ENCODE measurements around the gene FGFR3. TPM values are rescaled to one million over a fixed set of nuclear protein-coding genes. Genes with fewer than 3 reads are reported as not detected.

Gene FGFR3
- total RNA-seq, 5 donors from 2014 or later (not counting 1 experiment from before 2014, with no cell fraction given) = 0.70 to 0.91 (median 0.90) TPM; not detected in 2

DNA sequence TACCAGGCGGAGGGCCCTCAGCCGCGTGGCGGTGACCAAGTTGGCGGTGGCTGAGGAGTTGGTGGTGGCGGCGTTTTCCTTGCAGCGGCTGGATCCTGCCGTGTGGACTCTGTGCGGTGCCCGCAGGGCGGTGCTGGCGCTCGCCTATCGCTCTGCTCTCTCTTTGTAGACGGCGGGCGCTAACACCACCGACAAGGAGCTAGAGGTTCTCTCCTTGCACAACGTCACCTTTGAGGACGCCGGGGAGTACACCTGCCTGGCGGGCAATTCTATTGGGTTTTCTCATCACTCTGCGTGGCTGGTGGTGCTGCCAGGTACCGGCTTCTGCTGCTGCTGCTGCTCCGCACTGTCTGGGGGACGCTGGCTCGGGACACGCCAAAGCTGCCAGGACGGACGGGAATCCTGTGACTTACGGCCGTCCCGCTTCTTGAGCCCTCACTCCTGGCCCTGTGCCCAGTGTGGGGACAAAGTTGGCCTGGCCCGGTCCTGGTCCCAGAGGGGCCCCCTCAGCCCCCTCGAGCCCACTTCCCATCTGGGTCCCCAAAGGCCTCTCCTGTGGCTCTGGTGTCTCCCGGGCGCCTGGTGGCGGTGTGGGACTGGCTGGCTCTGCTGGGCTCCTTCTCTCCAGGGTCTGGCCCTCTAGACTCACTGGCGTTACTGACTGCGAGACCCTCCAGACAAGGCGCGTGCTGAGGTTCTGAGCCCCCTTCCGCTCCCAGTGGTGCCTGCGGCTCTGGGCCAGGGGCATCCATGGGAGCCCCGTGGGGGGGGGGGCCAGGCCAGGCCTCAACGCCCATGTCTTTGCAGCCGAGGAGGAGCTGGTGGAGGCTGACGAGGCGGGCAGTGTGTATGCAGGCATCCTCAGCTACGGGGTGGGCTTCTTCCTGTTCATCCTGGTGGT lies 10.7 kb downstream of the FGFR3 start:
- Histone ChIP-seq H3K27ac (ENCODE audit: low read length) (no peak overlapping the region), H3K4me3 (ENCODE audit: control insufficient read depth in 1 of 2, extremely low read depth in 1 of 2, low read length in 1 of 2) (no peak overlapping the region), H3K36me3 (ENCODE audit: control insufficient read depth in 2 of 2, extremely low read depth in 1 of 2, insufficient read depth in 1 of 2, low read length in 1 of 2) (no peaks in the 10 kb centered on the region), H3K9me3 (no peaks in the 10 kb centered on the region), H3K27me3 (replicated peaks in 1 of 2; ENCODE audit: control insufficient read depth in 2 of 2, extremely low read depth in 1 of 2, insufficient read depth in 2 of 2, low read length in 1 of 2) (peaks cover 0 to 18% of the 10 kb centered on the region in 2 experiments), H3K4me1 (ENCODE audit: control insufficient read depth in 1 of 2, extremely low read depth in 1 of 2, insufficient read depth in 2 of 2, low read length in 2 of 2) (no peaks in the 10 kb centered on the region)
- 91% methylated on average over 50 of the region's 51 CpGs for WGBS (ENCODE audit: insufficient coverage)
- CTCF ChIA-PET = no interaction called here
- Mint-ChIP-seq H3K27ac (no peak overlapping the region), H3K36me3 (no peaks in the 10 kb centered on the region), H3K4me1 (no peaks in the 10 kb centered on the region), H3K4me3 (no peak overlapping the region), H3K9me3 (no peaks in the 10 kb centered on the region), H3K27me3 (peaks cover under 1 to 6% of the 10 kb centered on the region in 2 donors)
- ATAC-seq (replicated peaks in 1 of 4) (no peak), DNase-seq (no peak)
- POLR2A ChIA-PET = no interaction called here

DNA sequence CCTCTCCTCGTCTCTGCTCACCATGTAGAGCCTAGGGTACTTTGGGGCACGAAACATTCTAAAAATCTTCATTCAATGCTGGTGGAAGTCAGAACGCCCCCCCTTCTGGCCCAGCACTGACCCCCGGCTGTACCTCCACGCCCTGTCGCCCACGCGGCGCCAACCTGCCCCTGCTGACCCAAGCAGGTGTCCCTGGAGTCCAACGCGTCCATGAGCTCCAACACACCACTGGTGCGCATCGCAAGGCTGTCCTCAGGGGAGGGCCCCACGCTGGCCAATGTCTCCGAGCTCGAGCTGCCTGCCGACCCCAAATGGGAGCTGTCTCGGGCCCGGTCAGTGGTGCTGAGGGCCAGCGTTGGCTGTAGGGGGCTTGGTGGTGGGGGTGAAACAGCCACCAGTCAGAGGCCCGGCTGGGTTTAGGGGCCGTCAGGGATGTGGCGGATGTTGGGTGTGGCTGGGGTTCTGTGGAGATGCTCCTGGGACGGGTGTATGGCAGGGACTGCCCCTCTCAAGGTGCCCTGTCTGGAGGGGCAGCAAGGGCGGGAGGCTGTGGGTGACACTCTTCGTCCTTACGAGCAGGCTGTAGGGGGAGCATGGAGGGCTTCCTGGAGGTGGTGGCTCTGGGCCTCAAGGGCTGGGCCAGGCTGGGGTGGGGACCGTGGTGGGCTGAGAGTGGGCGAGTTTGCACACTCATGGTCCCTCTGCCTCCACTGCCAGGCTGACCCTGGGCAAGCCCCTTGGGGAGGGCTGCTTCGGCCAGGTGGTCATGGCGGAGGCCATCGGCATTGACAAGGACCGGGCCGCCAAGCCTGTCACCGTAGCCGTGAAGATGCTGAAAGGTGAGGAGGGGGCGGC lies 11.8 kb downstream of the FGFR3 start:
- Mint-ChIP-seq H3K27ac (no peak overlapping the region), H3K27me3 (peaks cover 0 to 2% of the 10 kb centered on the region in 2 donors), H3K4me1 (no peaks in the 10 kb centered on the region), H3K9me3 (no peaks in the 10 kb centered on the region), H3K4me3 (no peak overlapping the region), H3K36me3 (no peaks in the 10 kb centered on the region)
- ChIA-PET POLR2A (no interaction called here), CTCF (no interaction called here)
- Histone ChIP-seq H3K4me1 (ENCODE audit: control insufficient read depth in 1 of 2, extremely low read depth in 1 of 2, insufficient read depth in 2 of 2, low read length in 2 of 2) (no peaks in the 10 kb centered on the region), H3K27ac (ENCODE audit: low read length) (no peak overlapping the region), H3K27me3 (replicated peaks in 1 of 2; ENCODE audit: control insufficient read depth in 2 of 2, extremely low read depth in 1 of 2, insufficient read depth in 2 of 2, low read length in 1 of 2) (peaks cover 0 to 7% of the 10 kb centered on the region in 2 experiments), H3K4me3 (ENCODE audit: control insufficient read depth in 1 of 2, extremely low read depth in 1 of 2, low read length in 1 of 2) (no peak overlapping the region), H3K9me3 (no peaks in the 10 kb centered on the region), H3K36me3 (ENCODE audit: control insufficient read depth in 2 of 2, extremely low read depth in 1 of 2, insufficient read depth in 1 of 2, low read length in 1 of 2) (no peaks in the 10 kb centered on the region)
- no peak for ATAC-seq (replicated peaks in 1 of 4)
- no peak for DNase-seq
- WGBS (ENCODE audit: insufficient coverage) = 87% methylated on average over 36 of the region's 37 CpGs

DNA sequence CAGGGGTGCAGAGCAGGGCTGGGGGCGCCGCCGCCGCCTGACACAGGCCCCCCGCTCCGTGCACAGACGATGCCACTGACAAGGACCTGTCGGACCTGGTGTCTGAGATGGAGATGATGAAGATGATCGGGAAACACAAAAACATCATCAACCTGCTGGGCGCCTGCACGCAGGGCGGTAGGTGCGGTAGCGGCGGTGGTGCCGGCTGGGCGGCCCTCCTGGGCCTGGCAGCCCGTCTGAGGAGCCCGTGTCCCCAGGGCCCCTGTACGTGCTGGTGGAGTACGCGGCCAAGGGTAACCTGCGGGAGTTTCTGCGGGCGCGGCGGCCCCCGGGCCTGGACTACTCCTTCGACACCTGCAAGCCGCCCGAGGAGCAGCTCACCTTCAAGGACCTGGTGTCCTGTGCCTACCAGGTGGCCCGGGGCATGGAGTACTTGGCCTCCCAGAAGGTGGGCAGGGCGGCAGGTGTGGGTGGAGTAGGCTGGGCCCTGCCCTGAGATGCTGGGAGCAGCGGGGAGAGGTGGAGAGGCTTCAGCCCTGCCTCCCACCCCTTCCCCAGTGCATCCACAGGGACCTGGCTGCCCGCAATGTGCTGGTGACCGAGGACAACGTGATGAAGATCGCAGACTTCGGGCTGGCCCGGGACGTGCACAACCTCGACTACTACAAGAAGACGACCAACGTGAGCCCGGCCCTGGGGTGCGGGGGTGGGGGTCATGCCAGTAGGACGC lies 12.6 kb downstream of the FGFR3 start:
- peaks cover 0 to under 1% of the 10 kb centered on the region in 2 experiments for H3K27me3 ChIP-seq (replicated peaks in 1 of 2; ENCODE audit: control insufficient read depth in 2 of 2, extremely low read depth in 1 of 2, insufficient read depth in 2 of 2, low read length in 1 of 2)
- H3K36me3 ChIP-seq (ENCODE audit: control insufficient read depth in 2 of 2, extremely low read depth in 1 of 2, insufficient read depth in 1 of 2, low read length in 1 of 2) = no peaks in the 10 kb centered on the region
- H3K4me3 ChIP-seq (ENCODE audit: control insufficient read depth in 1 of 2, extremely low read depth in 1 of 2, low read length in 1 of 2) = no peak overlapping the region
- DNase-seq (no peak), ATAC-seq (replicated peaks in 1 of 4) (no peak)
- Mint-ChIP-seq H3K27me3 (no peaks in the 10 kb centered on the region), H3K27ac (no peak overlapping the region), H3K9me3 (no peaks in the 10 kb centered on the region), H3K4me3 (no peak overlapping the region), H3K4me1 (no peaks in the 10 kb centered on the region), H3K36me3 (no peaks in the 10 kb centered on the region)
- ChIA-PET POLR2A (no interaction called here), CTCF (no interaction called here)
- H3K9me3 ChIP-seq = no peaks in the 10 kb centered on the region
- H3K27ac ChIP-seq (ENCODE audit: low read length) = no peak overlapping the region
- 90% methylated on average over 37 of the region's 47 CpGs for WGBS (ENCODE audit: insufficient coverage)
- peaks cover 0 to 4% of the 10 kb centered on the region in 2 experiments for H3K4me1 ChIP-seq (ENCODE audit: control insufficient read depth in 1 of 2, extremely low read depth in 1 of 2, insufficient read depth in 2 of 2, low read length in 2 of 2)

DNA sequence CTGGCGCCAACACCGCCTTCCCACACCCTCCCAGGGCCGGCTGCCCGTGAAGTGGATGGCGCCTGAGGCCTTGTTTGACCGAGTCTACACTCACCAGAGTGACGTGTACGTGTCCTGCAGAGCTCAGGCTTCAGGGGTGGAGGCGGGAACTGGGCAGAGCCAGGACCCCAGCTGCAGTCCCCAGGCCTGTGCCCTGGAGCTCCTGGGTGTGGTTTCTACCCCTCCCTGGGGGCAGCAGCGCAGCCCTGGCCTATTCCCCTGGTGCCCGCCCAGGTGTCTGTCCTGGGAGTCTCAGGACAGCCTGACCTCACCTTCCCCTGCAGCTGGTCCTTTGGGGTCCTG lies 13.1 kb downstream of the FGFR3 start:
- Histone ChIP-seq H3K9me3 (no peaks in the 10 kb centered on the region), H3K36me3 (ENCODE audit: control insufficient read depth in 2 of 2, extremely low read depth in 1 of 2, insufficient read depth in 1 of 2, low read length in 1 of 2) (no peaks in the 10 kb centered on the region), H3K4me1 (ENCODE audit: control insufficient read depth in 1 of 2, extremely low read depth in 1 of 2, insufficient read depth in 2 of 2, low read length in 2 of 2) (peaks cover 0 to 4% of the 10 kb centered on the region in 2 experiments), H3K27ac (ENCODE audit: low read length) (no peak overlapping the region), H3K27me3 (replicated peaks in 1 of 2; ENCODE audit: control insufficient read depth in 2 of 2, extremely low read depth in 1 of 2, insufficient read depth in 2 of 2, low read length in 1 of 2) (no peaks in the 10 kb centered on the region), H3K4me3 (ENCODE audit: control insufficient read depth in 1 of 2, extremely low read depth in 1 of 2, low read length in 1 of 2) (no peak overlapping the region)
- ATAC-seq (replicated peaks in 1 of 4) (no peak), DNase-seq (no peak)
- no peaks in the 10 kb centered on the region for H3K9me3 Mint-ChIP-seq
- no peaks in the 10 kb centered on the region for H3K4me1 Mint-ChIP-seq
- POLR2A ChIA-PET = no interaction called here
- no peaks in the 10 kb centered on the region for H3K36me3 Mint-ChIP-seq
- CTCF ChIA-PET = no interaction called here
- H3K27ac Mint-ChIP-seq = no peak overlapping the region
- no peaks in the 10 kb centered on the region for H3K27me3 Mint-ChIP-seq
- no peak overlapping the region for H3K4me3 Mint-ChIP-seq
- 77% methylated on average over 9 of the region's 11 CpGs for WGBS (ENCODE audit: insufficient coverage)

DNA sequence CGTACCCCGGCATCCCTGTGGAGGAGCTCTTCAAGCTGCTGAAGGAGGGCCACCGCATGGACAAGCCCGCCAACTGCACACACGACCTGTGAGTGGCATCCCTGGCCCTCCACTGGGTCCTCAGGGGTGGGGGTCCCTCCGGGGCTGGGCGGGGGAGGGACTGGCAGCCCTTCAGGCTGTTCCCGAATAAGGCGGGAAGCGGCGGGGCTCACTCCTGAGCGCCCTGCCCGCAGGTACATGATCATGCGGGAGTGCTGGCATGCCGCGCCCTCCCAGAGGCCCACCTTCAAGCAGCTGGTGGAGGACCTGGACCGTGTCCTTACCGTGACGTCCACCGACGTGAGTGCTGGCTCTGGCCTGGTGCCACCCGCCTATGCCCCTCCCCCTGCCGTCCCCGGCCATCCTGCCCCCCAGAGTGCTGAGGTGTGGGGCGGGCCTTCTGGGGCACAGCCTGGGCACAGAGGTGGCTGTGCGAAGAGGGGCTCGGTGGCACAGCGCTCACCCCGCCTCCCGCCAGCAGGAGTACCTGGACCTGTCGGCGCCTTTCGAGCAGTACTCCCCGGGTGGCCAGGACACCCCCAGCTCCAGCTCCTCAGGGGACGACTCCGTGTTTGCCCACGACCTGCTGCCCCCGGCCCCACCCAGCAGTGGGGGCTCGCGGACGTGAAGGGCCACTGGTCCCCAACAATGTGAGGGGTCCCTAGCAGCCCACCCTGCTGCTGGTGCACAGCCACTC lies 13.7 kb downstream of the FGFR3 start:
- POLR2A ChIA-PET = no interaction called here
- H3K4me3 ChIP-seq (ENCODE audit: control insufficient read depth in 1 of 2, extremely low read depth in 1 of 2, low read length in 1 of 2) = no peak overlapping the region
- no peaks in the 10 kb centered on the region for H3K4me1 Mint-ChIP-seq
- no peaks in the 10 kb centered on the region for H3K36me3 ChIP-seq (ENCODE audit: control insufficient read depth in 2 of 2, extremely low read depth in 1 of 2, insufficient read depth in 1 of 2, low read length in 1 of 2)
- H3K4me1 ChIP-seq (ENCODE audit: control insufficient read depth in 1 of 2, extremely low read depth in 1 of 2, insufficient read depth in 2 of 2, low read length in 2 of 2) = peaks cover 0 to 4% of the 10 kb centered on the region in 2 experiments
- no peak overlapping the region for H3K27ac Mint-ChIP-seq
- H3K36me3 Mint-ChIP-seq = no peaks in the 10 kb centered on the region
- WGBS (ENCODE audit: insufficient coverage) = 90% methylated on average over 35 of the region's 41 CpGs
- CTCF ChIA-PET = interaction anchor here in 1 of 2 donors (1.2 kb wide), 1 partner anchor 27 kb away, joined by 3 read pairs; no protein-coding TSS in a partner anchor
- no peak overlapping the region for H3K27ac ChIP-seq (ENCODE audit: low read length)
- DNase-seq (no peak), ATAC-seq (replicated peaks in 1 of 4) (no peak)
- H3K9me3 ChIP-seq = no peaks in the 10 kb centered on the region
- H3K9me3 Mint-ChIP-seq = no peaks in the 10 kb centered on the region
- H3K4me3 Mint-ChIP-seq = no peak overlapping the region
- no peaks in the 10 kb centered on the region for H3K27me3 ChIP-seq (replicated peaks in 1 of 2; ENCODE audit: control insufficient read depth in 2 of 2, extremely low read depth in 1 of 2, insufficient read depth in 2 of 2, low read length in 1 of 2)
- no peaks in the 10 kb centered on the region for H3K27me3 Mint-ChIP-seq

All from T-cell (primary cell).